ENCODE measurements around the gene LGR6. TPM values are rescaled to one million over a fixed set of nuclear protein-coding genes. Genes with fewer than 3 reads are reported as not detected.

Gene LGR6
- total and polyA plus RNA-seq, 2 of the 8 experiments (the other 6 are each of a cell fraction or from before 2014, with no cell fraction given), result 0.50 to 1.0 TPM

DNA sequence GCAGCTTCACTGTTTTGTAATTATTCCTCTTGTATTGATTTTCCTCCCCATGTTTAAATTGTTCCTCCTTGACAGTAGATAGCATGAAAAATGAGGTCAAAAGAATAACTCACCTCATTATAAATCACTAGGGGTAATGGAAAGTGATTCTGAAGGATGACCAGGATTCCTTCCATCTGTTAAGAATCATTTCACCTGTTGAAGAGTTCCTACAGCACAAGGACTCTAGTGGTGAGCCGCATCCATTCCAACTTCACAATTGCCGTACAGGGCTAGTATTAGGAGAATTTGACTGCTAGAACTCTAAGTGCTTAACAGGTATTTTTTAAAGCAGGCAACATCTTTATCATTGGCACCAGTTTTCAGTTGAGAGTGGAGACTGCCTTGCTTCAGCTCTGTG, 168.6 kb downstream of the LGR6 start (continued):
- TF ChIP-seq, protein P1, sequence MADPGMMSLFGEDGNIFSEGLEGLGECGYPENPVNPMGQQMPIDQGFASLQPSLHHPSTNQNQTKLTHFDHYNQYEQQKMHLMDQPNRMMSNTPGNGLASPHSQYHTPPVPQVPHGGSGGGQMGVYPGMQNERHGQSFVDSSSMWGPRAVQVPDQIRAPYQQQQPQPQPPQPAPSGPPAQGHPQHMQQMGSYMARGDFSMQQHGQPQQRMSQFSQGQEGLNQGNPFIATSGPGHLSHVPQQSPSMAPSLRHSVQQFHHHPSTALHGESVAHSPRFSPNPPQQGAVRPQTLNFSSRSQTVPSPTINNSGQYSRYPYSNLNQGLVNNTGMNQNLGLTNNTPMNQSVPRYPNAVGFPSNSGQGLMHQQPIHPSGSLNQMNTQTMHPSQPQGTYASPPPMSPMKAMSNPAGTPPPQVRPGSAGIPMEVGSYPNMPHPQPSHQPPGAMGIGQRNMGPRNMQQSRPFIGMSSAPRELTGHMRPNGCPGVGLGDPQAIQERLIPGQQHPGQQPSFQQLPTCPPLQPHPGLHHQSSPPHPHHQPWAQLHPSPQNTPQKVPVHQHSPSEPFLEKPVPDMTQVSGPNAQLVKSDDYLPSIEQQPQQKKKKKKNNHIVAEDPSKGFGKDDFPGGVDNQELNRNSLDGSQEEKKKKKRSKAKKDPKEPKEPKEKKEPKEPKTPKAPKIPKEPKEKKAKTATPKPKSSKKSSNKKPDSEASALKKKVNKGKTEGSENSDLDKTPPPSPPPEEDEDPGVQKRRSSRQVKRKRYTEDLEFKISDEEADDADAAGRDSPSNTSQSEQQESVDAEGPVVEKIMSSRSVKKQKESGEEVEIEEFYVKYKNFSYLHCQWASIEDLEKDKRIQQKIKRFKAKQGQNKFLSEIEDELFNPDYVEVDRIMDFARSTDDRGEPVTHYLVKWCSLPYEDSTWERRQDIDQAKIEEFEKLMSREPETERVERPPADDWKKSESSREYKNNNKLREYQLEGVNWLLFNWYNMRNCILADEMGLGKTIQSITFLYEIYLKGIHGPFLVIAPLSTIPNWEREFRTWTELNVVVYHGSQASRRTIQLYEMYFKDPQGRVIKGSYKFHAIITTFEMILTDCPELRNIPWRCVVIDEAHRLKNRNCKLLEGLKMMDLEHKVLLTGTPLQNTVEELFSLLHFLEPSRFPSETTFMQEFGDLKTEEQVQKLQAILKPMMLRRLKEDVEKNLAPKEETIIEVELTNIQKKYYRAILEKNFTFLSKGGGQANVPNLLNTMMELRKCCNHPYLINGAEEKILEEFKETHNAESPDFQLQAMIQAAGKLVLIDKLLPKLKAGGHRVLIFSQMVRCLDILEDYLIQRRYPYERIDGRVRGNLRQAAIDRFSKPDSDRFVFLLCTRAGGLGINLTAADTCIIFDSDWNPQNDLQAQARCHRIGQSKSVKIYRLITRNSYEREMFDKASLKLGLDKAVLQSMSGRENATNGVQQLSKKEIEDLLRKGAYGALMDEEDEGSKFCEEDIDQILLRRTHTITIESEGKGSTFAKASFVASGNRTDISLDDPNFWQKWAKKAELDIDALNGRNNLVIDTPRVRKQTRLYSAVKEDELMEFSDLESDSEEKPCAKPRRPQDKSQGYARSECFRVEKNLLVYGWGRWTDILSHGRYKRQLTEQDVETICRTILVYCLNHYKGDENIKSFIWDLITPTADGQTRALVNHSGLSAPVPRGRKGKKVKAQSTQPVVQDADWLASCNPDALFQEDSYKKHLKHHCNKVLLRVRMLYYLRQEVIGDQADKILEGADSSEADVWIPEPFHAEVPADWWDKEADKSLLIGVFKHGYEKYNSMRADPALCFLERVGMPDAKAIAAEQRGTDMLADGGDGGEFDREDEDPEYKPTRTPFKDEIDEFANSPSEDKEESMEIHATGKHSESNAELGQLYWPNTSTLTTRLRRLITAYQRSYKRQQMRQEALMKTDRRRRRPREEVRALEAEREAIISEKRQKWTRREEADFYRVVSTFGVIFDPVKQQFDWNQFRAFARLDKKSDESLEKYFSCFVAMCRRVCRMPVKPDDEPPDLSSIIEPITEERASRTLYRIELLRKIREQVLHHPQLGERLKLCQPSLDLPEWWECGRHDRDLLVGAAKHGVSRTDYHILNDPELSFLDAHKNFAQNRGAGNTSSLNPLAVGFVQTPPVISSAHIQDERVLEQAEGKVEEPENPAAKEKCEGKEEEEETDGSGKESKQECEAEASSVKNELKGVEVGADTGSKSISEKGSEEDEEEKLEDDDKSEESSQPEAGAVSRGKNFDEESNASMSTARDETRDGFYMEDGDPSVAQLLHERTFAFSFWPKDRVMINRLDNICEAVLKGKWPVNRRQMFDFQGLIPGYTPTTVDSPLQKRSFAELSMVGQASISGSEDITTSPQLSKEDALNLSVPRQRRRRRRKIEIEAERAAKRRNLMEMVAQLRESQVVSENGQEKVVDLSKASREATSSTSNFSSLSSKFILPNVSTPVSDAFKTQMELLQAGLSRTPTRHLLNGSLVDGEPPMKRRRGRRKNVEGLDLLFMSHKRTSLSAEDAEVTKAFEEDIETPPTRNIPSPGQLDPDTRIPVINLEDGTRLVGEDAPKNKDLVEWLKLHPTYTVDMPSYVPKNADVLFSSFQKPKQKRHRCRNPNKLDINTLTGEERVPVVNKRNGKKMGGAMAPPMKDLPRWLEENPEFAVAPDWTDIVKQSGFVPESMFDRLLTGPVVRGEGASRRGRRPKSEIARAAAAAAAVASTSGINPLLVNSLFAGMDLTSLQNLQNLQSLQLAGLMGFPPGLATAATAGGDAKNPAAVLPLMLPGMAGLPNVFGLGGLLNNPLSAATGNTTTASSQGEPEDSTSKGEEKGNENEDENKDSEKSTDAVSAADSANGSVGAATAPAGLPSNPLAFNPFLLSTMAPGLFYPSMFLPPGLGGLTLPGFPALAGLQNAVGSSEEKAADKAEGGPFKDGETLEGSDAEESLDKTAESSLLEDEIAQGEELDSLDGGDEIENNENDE (IDR thresholded peaks at IDR 0.05; ENCODE audit: insufficient replicate concordance, low read length), result no peak
- no peak for TF ChIP-seq EZH2 (IDR thresholded peaks at IDR 0.05; ENCODE audit: low read depth, low read length, severe bottlenecking)
- TF ChIP-seq, protein P2, sequence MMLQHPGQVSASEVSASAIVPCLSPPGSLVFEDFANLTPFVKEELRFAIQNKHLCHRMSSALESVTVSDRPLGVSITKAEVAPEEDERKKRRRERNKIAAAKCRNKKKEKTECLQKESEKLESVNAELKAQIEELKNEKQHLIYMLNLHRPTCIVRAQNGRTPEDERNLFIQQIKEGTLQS (IDR thresholded peaks at IDR 0.05; ENCODE audit: insufficient read depth, low read depth, low read length), result no peak
- TF ChIP-seq JUND (IDR thresholded peaks at IDR 0.05; ENCODE audit: low read length), result no peak
- TF ChIP-seq, protein P3, sequence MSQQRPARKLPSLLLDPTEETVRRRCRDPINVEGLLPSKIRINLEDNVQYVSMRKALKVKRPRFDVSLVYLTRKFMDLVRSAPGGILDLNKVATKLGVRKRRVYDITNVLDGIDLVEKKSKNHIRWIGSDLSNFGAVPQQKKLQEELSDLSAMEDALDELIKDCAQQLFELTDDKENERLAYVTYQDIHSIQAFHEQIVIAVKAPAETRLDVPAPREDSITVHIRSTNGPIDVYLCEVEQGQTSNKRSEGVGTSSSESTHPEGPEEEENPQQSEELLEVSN (IDR thresholded peaks at IDR 0.05), result no peak
- TF ChIP-seq YY1 (IDR thresholded peaks at IDR 0.05; ENCODE audit: low read depth, low read length), result no peak
- no peak for TF ChIP-seq ASH2L (IDR thresholded peaks at IDR 0.05; ENCODE audit: low read length)
- no peak for TF ChIP-seq SP2 (IDR thresholded peaks at IDR 0.05; ENCODE audit: low read length)
- no peak for TF ChIP-seq TEAD4 (IDR thresholded peaks at IDR 0.05; ENCODE audit: low read depth, low read length)
- TF ChIP-seq SAP30 (IDR thresholded peaks at IDR 0.05; ENCODE audit: insufficient read depth, insufficient replicate concordance, low read length), result no peak
- no peak for TF ChIP-seq GABPA (IDR thresholded peaks at IDR 0.05; ENCODE audit: borderline replicate concordance, insufficient read depth, low read length)
